K562 (cell line): Measurements from ENCODE around the gene TRAF3. TPM values are rescaled to one million over a fixed set of nuclear protein-coding genes. Genes with fewer than 3 reads are reported as not detected.

ENCODE experiments used
- ATAC-seq: fragments of 200-7000 bp; cut with Tn5 transposase; 3 replicates; pipeline ENCODE4 v1.9.1; 2020; ENCODE audit warnings: moderate library complexity
- BruUV-seq: library from RNA; stranded (reverse); fragments of 400-500 nt; replicated peaks from 2 replicates; lab custom pipeline; 2021; lab: Mats Ljungman, UMichigan
- CTCF ChIA-PET: fragments of 300-600 bp; formaldehyde crosslinking; extraction: SDS; loops from one replicate; lab custom pipeline; 2021; ENCODE audit warnings: low intra/inter-chr PET ratio; lab: Yijun Ruan, JAX
- POLR2A ChIA-PET: fragments of 300-600, 350-650 bp; sonication (Branson Sonifier 250); formaldehyde crosslinking; extraction: SDS; loops from one replicate; lab custom pipeline; 2021; ENCODE audit warnings: antibody characterized with exemption, inconsistent platforms; lab: Yijun Ruan, JAX
- DNase-seq, 4 experiments: peaks; one replicate each; pipeline versions ENCODE4 v3.0.0 to v3.0.0-alpha.2; 2011 to 2018; ENCODE audit warnings: low spot score in 3 of 4, mixed read lengths in 3 of 4; ENCODE audit errors: extremely low read depth in 1 of 4
- FAIRE-seq: peaks from 2 replicates; lab custom pipeline; 2011; peaks lifted over from hg19 to GRCh38; lab: Jason Lieb, UNC
- H2AFZ ChIP-seq: 2 replicates; pipeline ENCODE4 v1.6.0; 2011; ENCODE audit warnings: low read depth, low read length, control low read depth, inconsistent platforms
- H3K27ac ChIP-seq: fragments of 200-600 bp; 3 replicates; pipeline ENCODE4 v1.8.0; 2011; ENCODE audit warnings: low read depth, mild to moderate bottlenecking, control low read depth, inconsistent platforms, low read length, moderate library complexity, mixed read lengths; ENCODE audit errors: extremely low read depth
- H3K27me3 ChIP-seq, 2 experiments: fragments of 300-600 bp in 1 of 2; 2 replicates in 1 of 2; 3 replicates in 1 of 2; pipeline versions ENCODE4 v1.6.0 to v1.8.0; 2011; ENCODE audit warnings: inconsistent platforms in 2 of 2, low read length in 2 of 2, mild to moderate bottlenecking in 1 of 2, mixed read lengths in 1 of 2, moderate library complexity in 1 of 2; ENCODE audit not compliant: control insufficient read depth in 2 of 2, insufficient read depth in 2 of 2
- H3K36me3 ChIP-seq: fragments of 300-600 bp; 3 replicates; pipeline ENCODE4 v1.8.0; 2011; ENCODE audit warnings: mild to moderate bottlenecking, low read length, inconsistent platforms; ENCODE audit not compliant: control insufficient read depth, insufficient read depth
- H3K4me1 ChIP-seq, 2 experiments: fragments of 200-600 bp in 1 of 2; replicated peaks in 1 of 2; 2 replicates in 1 of 2; 3 replicates in 1 of 2; pipeline versions ENCODE4 v1.5.1 to v1.8.0; 2011; ENCODE audit warnings: inconsistent platforms in 2 of 2, low read length in 2 of 2, mild to moderate bottlenecking in 1 of 2, mixed read lengths in 1 of 2, moderate library complexity in 1 of 2; ENCODE audit not compliant: control insufficient read depth in 2 of 2, insufficient read depth in 2 of 2
- H3K4me2 ChIP-seq: 2 replicates; pipeline ENCODE4 v1.6.1; 2011; ENCODE audit warnings: low read length, control low read depth, inconsistent platforms, mixed read lengths; ENCODE audit not compliant: insufficient read depth
- H3K4me3 ChIP-seq: fragments of 200-600 bp; sonication (generic), shearing (Covaris generic); 2 replicates; pipeline ENCODE4 v1.5.1; 2016; ENCODE audit warnings: control low read depth, inconsistent platforms
- H3K79me2 ChIP-seq: fragments of 200-600 bp; 3 replicates; pipeline ENCODE4 v1.8.0; 2011; ENCODE audit warnings: low read length, inconsistent platforms; ENCODE audit not compliant: control insufficient read depth, insufficient read depth
- H3K9ac ChIP-seq, 2 experiments: 2 replicates each; pipeline versions ENCODE4 v1.6.0 to v1.6.1; 2011; ENCODE audit warnings: low read depth in 2 of 2, low read length in 2 of 2, control low read depth in 1 of 2, inconsistent platforms in 1 of 2, mild to moderate bottlenecking in 1 of 2, mixed read lengths in 1 of 2; ENCODE audit not compliant: insufficient read depth in 1 of 2
- H3K9me1 ChIP-seq: one replicate; pipeline ENCODE4 v1.6.0; 2011; ENCODE audit warnings: inconsistent platforms, mild to moderate bottlenecking, low read length, moderate library complexity; ENCODE audit not compliant: control insufficient read depth, insufficient read depth
- H3K9me3 ChIP-seq: replicated peaks from 2 replicates; pipeline ENCODE4 v1.5.1; 2011; ENCODE audit warnings: low read depth, low read length, inconsistent platforms; ENCODE audit not compliant: control insufficient read depth, insufficient read depth
- H4K20me1 ChIP-seq: replicated peaks from 2 replicates; pipeline ENCODE4 v1.6.1; 2011; ENCODE audit warnings: low read length, inconsistent platforms, mixed read lengths; ENCODE audit not compliant: control insufficient read depth, insufficient read depth
- CBX5 ChIP-seq: IDR thresholded peaks from 2 replicates; pipeline ENCODE4 v1.6.1; 2014; ENCODE audit warnings: low read depth, borderline replicate concordance
- CEBPG ChIP-seq, 3 experiments: fragments of 200-800 bp in 1 of 3; sonication (Bioruptor generic) in 1 of 3; sonication (generic) in 1 of 3; formaldehyde crosslinking in 1 of 3; IDR thresholded peaks in 2 of 3; conservative IDR thresholded peaks in 1 of 3; 2 replicates each; pipeline versions ENCODE4 v1.6.1 to v1.8.0; 2016 to 2022; ENCODE audit warnings: missing compliant biosample characterization in 2 of 3, missing genetic modification characterization in 2 of 3, mild to moderate bottlenecking in 1 of 3, missing genetic modification reagents in 1 of 3
- GABPB2 ChIP-seq: fragments of 250-450 bp; sonication (Bioruptor Pico); conservative IDR thresholded peaks from 2 replicates; pipeline ENCODE4 v1.5.1; 2021; ENCODE audit warnings: mild to moderate bottlenecking
- HSF4 ChIP-seq: fragments of 250-450 bp; sonication (Bioruptor Pico); IDR thresholded peaks from 2 replicates; pipeline ENCODE4 v2.1.2; 2022; ENCODE audit warnings: mild to moderate bottlenecking, moderate library complexity, borderline replicate concordance
- SIRT6 ChIP-seq: IDR thresholded peaks from one replicate; pipeline ENCODE4 v1.6.1; 2012; ENCODE audit warnings: low read depth, mild to moderate bottlenecking, control low read depth, inconsistent platforms, low read length, moderate library complexity
- ZBTB7A ChIP-seq: IDR thresholded peaks from 2 replicates; pipeline ENCODE4 v1.6.1; 2011; ENCODE audit warnings: low read depth, mild to moderate bottlenecking, low read length, moderate library complexity, borderline replicate concordance; ENCODE audit not compliant: control insufficient read depth
- ZNF76 ChIP-seq: fragments of 250-450 bp; sonication (Bioruptor Pico); IDR thresholded peaks from 2 replicates; pipeline ENCODE4 v1.4.0; 2020; ENCODE audit warnings: mild to moderate bottlenecking, moderate library complexity, borderline replicate concordance
- WGBS: fragments of 100-300 bp; shearing (Covaris generic); methylation state at CpG from one replicate; pipeline ENCODE4 v1.1.6; 2016; ENCODE audit warnings: low coverage, mixed read lengths; ENCODE audit not compliant: insufficient coverage; ENCODE audit errors: missing lambda C conversion rate; 5-methylcytosine and 5-hydroxymethylcytosine counted together
- in situ Hi-C: fragments of 300-500 bp; cut with MboI; formaldehyde crosslinking; loops from 4 replicates; pipeline ENCODE4 v1.15.0; 2018; ENCODE audit warnings: inconsistent platforms, mixed read lengths
- intact Hi-C: fragments of 100-400 bp; cut with micrococcal nuclease; formaldehyde crosslinking; loops from 2 replicates; pipeline ENCODE4 v1.14.2; 2022
- polyA plus RNA-seq, 8 experiments: library from polyadenylated mRNA; depleted of rRNA in 4 of 8; stranded (reverse) in 5 of 8; unstranded in 3 of 8; fragments of >200 nt; fragmentation: Nextera tagmentation in 2 of 8; fragmentation: Illumina TruSeq in 1 of 8; extraction: Ambion mirVana in 2 of 8; extraction: Trizol in 1 of 8; gene quantifications; 2 replicates each; pipeline versions ENCODE4 v1.2.1 to v1.2.3, GENCODE V29; 2011 to 2014; ENCODE audit warnings: inconsistent platforms in 1 of 8, missing spikeins in 1 of 8
- total RNA-seq, 7 experiments: library from RNA; depleted of rRNA in 6 of 7; stranded (reverse); fragments of >200 nt in 6 of 7; fragmentation: Illumina TruSeq in 2 of 7; extraction: Trizol in 2 of 7; gene quantifications; 2 replicates each; pipeline versions ENCODE4 v1.2.1 to v1.2.3, GENCODE V29; 2011 to 2021; ENCODE audit warnings: low replicate concordance in 1 of 7
- TF ChIP-seq, protein P1 (sequence below): sonication (generic); formaldehyde crosslinking; IDR thresholded peaks from 2 replicates; pipeline ENCODE4 v1.5.0; 2020; ENCODE audit warnings: missing genetic modification reagents
- TF ChIP-seq, protein P2 (sequence below): IDR thresholded peaks from 2 replicates; pipeline ENCODE4 v1.6.1; 2016; ENCODE audit warnings: missing genetic modification characterization, missing compliant biosample characterization
- TF ChIP-seq, protein P3 (sequence below): fragments of 250-450 bp; sonication (Bioruptor Pico); IDR thresholded peaks from 2 replicates; pipeline ENCODE4 v1.5.1; 2021; ENCODE audit warnings: mild to moderate bottlenecking

Gene TRAF3
- total and polyA plus RNA-seq, 9 of the 15 experiments (the other 6 are each of a cell fraction or from before 2014, with no cell fraction given) = 0.52 to 21.3 (median 9.9) TPM

GRCh38 chr14:102955636-102956408, 178.6 kb downstream of the TRAF3 start:
- no peak overlapping the region for H3K4me2 ChIP-seq
- H4K20me1 ChIP-seq = no peaks in the 10 kb centered on the region
- H3K36me3 ChIP-seq = peaks cover 24% of the 10 kb centered on the region; the same call in 2 of the 3 replicates
- DNase-seq = no peak
- intact Hi-C loops = no loop called here
- TF ChIP-seq CEBPG (CRISPR knock-in tag; IDR thresholded peaks at IDR 0.05) = no peak
- TF ChIP-seq CEBPG (tag; conservative IDR thresholded peaks at IDR 0.05 in 1 of 2, IDR thresholded peaks at IDR 0.05 in 1 of 2) = no peak
- TF ChIP-seq GABPB2 (CRISPR knock-in tag) = no peak
- no peak for TF ChIP-seq SIRT6
- no peak for TF ChIP-seq CBX5
- TF ChIP-seq, protein P1, sequence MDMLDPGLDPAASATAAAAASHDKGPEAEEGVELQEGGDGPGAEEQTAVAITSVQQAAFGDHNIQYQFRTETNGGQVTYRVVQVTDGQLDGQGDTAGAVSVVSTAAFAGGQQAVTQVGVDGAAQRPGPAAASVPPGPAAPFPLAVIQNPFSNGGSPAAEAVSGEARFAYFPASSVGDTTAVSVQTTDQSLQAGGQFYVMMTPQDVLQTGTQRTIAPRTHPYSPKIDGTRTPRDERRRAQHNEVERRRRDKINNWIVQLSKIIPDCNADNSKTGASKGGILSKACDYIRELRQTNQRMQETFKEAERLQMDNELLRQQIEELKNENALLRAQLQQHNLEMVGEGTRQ (CRISPR knock-in tag) = no peak
- TF ChIP-seq, protein P2, sequence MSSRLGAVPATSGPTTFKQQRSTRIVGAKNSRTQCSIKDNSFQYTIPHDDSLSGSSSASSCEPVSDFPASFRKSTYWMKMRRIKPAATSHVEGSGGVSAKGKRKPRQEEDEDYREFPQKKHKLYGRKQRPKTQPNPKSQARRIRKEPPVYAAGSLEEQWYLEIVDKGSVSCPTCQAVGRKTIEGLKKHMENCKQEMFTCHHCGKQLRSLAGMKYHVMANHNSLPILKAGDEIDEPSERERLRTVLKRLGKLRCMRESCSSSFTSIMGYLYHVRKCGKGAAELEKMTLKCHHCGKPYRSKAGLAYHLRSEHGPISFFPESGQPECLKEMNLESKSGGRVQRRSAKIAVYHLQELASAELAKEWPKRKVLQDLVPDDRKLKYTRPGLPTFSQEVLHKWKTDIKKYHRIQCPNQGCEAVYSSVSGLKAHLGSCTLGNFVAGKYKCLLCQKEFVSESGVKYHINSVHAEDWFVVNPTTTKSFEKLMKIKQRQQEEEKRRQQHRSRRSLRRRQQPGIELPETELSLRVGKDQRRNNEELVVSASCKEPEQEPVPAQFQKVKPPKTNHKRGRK (tag) = no peak
- no peak for TF ChIP-seq ZBTB7A
- TF ChIP-seq, protein P3, sequence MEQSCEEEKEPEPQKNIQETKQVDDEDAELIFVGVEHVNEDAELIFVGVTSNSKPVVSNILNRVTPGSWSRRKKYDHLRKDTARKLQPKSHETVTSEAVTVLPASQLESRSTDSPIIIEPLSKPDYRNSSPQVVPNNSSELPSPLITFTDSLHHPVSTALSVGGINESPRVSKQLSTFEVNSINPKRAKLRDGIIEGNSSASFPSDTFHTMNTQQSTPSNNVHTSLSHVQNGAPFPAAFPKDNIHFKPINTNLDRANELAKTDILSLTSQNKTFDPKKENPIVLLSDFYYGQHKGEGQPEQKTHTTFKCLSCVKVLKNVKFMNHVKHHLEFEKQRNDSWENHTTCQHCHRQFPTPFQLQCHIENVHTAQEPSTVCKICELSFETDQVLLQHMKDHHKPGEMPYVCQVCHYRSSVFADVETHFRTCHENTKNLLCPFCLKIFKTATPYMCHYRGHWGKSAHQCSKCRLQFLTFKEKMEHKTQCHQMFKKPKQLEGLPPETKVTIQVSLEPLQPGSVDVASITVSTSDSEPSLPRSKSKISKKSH (CRISPR knock-in tag) = no peak
- TF ChIP-seq ZNF76 = no peak
- no peak for TF ChIP-seq HSF4 (CRISPR knock-in tag)
- TF ChIP-seq, all 486 proteins: peak for 0
- no peak overlapping the region for H3K27ac ChIP-seq
- ATAC-seq (no peak), FAIRE-seq (no peak)
- no peaks in the 10 kb centered on the region for H3K27me3 ChIP-seq
- H3K9me3 ChIP-seq = no peaks in the 10 kb centered on the region
- peaks cover 0 to 7% of the 10 kb centered on the region in 2 experiments; a peak in 2 of 5 replicates for H3K4me1 ChIP-seq
- in situ Hi-C loops = no loop called here
- H3K9ac ChIP-seq = no peak overlapping the region
- 68% methylated on average over 8 of the region's 8 CpGs for WGBS
- POLR2A ChIA-PET = interaction anchor here (0.7 to 1.2 kb wide), 2 partner anchors 54 to 64 kb away, joined by 3 to 4 read pairs; no protein-coding TSS in a partner anchor
- CTCF ChIA-PET = no interaction called here
- no TSS peak for BruUV-seq
- H3K79me2 ChIP-seq = no peaks in the 10 kb centered on the region
- H3K4me3 ChIP-seq = no peak overlapping the region
- H3K9me1 ChIP-seq = no peaks in the 10 kb centered on the region
- no peak overlapping the region for H2AFZ ChIP-seq
